ENCODE measurements around the gene ZNF324B.
"Not testable (repeated sequence)": the region's sequence is repeated elsewhere in the genome, so short reads cannot be mapped to it uniquely, and the experiment has no call there.

Gene ZNF324B

GRCh38 chr19:58451358-58452101 is at the start of gene ZNF324B:
ZNF324B (plus strand) TSS chr19:58451622; CDS start chr19:58453702, 2,080 bp downstream.
- in situ Hi-C loops (cut with MboI; ENCODE audit: low sequenced_read_pairs) = no loop called here

- in situ Hi-C loops (cut with MboI; ENCODE audit: low sequenced_read_pairs) = no loop called here
Observed at GRCh38 chr19:58401840-58402421, 49.5 kb upstream of the ZNF324B start.

GRCh38 chr19:58403920-58404478 is 47.4 kb upstream of the ZNF324B start:
- in situ Hi-C loops (cut with MboI; ENCODE audit: low sequenced_read_pairs) = not testable (repeated sequence)

GRCh38 chr19:58406818-58407657 is 44.4 kb upstream of the ZNF324B start:
- in situ Hi-C loops (cut with MboI; ENCODE audit: low sequenced_read_pairs) = no loop called here

GRCh38 chr19:58407658-58408151 is 43.7 kb upstream of the ZNF324B start:
- in situ Hi-C loops (cut with MboI; ENCODE audit: low sequenced_read_pairs) = no loop called here

GRCh38 chr19:58408152-58409009 is 43.0 kb upstream of the ZNF324B start, which contains the start of gene ZNF584:
ZNF584 (plus strand) TSS chr19:58408649; CDS start chr19:58409148, 499 bp downstream.
- in situ Hi-C loops (cut with MboI; ENCODE audit: low sequenced_read_pairs) = no loop called here

GRCh38 chr19:58409010-58409790 is 42.2 kb upstream of the ZNF324B start:
- in situ Hi-C loops (cut with MboI; ENCODE audit: low sequenced_read_pairs) = no loop called here

- in situ Hi-C loops (cut with MboI; ENCODE audit: low sequenced_read_pairs) = no loop called here
Observed at GRCh38 chr19:58416604-58417003, 34.8 kb upstream of the ZNF324B start.

- in situ Hi-C loops (cut with MboI; ENCODE audit: low sequenced_read_pairs) = no loop called here
Observed at GRCh38 chr19:58417071-58417470, 34.4 kb upstream of the ZNF324B start.

GRCh38 chr19:58428617-58429016 is 22.8 kb upstream of the ZNF324B start:
- in situ Hi-C loops (cut with MboI; ENCODE audit: low sequenced_read_pairs) = no loop called here

GRCh38 chr19:58429745-58430144 is 21.7 kb upstream of the ZNF324B start:
- in situ Hi-C loops (cut with MboI; ENCODE audit: low sequenced_read_pairs) = no loop called here

GRCh38 chr19:58434217-58434616 is 17.2 kb upstream of the ZNF324B start:
- in situ Hi-C loops (cut with MboI; ENCODE audit: low sequenced_read_pairs) = no loop called here

- in situ Hi-C loops (cut with MboI; ENCODE audit: low sequenced_read_pairs) = no loop called here
Observed at GRCh38 chr19:58439576-58440554, 11.6 kb upstream of the ZNF324B start, which contains the start of gene ZNF132. ZNF132 (minus strand) TSS chr19:58440153; CDS start chr19:58439821, 332 bp downstream.

GRCh38 chr19:58440556-58440955 is 10.9 kb upstream of the ZNF324B start:
- in situ Hi-C loops (cut with MboI; ENCODE audit: low sequenced_read_pairs) = no loop called here

GRCh38 chr19:58442986-58443385 is 8.4 kb upstream of the ZNF324B start:
- in situ Hi-C loops (cut with MboI; ENCODE audit: low sequenced_read_pairs) = not testable (repeated sequence)

GRCh38 chr19:58448860-58449259 is 2.6 kb upstream of the ZNF324B start:
- in situ Hi-C loops (cut with MboI; ENCODE audit: low sequenced_read_pairs) = not testable (repeated sequence)

GRCh38 chr19:58449980-58450379 is 1.4 kb upstream of the ZNF324B start:
- in situ Hi-C loops (cut with MboI; ENCODE audit: low sequenced_read_pairs) = not testable (repeated sequence)

- in situ Hi-C loops (cut with MboI; ENCODE audit: low sequenced_read_pairs) = no loop called here
Observed at GRCh38 chr19:58450856-58451357, 515 bp upstream of the ZNF324B start.

Measured in HL-60/S4 (cell line).